Skin of body (tissue), 2 donors: ENCODE results near the gene MAP2K7. TPM values are rescaled to one million over a fixed set of nuclear protein-coding genes. Genes with fewer than 3 reads are reported as not detected.
"Not testable (repeated sequence)": the region's sequence is repeated elsewhere in the genome, so short reads cannot be mapped to it uniquely, and the experiment has no call there.

ENCODE experiments used
- DNase-seq: peaks from one replicate; lab custom pipeline; 2025; lab: John Stamatoyannopoulos, UW
- total RNA-seq: library from RNA; depleted of rRNA; stranded (reverse); fragments of >200 nt; gene quantifications from one replicate; pipeline ENCODE4 v1.2.3, GENCODE V29; 2014

MAP2K7 gene
- total RNA-seq, 1 donor from 2014 or later = 9.7 TPM

- no peak for DNase-seq
Observed at GRCh38 chr19:7928741-7929701, 25.3 kb downstream of the MAP2K7 start.

DNA sequence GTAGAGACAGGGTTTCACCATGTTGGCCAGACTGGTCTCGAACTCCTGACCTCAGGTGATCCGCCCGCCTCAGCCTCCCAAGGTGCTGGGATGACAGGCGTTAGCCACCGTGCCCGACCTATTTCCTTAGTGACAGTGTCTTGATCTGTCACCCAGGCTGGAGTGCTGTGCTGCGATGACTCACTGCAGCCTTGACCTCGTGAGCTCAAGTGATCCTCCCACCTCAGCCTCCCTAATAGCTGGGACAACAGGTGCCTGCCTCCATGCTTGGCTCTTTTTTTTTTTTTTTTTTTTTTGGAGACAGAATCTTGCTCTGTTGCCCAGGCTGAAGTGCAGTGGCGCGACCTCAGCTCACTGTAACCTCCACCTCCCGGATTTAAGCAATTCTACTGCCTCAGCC is 26.4 kb downstream of the MAP2K7 start:
- not testable (repeated sequence) for DNase-seq

- DNase-seq = no peak
Observed at GRCh38 chr19:7930765-7931164, 27.1 kb downstream of the MAP2K7 start.

DNA sequence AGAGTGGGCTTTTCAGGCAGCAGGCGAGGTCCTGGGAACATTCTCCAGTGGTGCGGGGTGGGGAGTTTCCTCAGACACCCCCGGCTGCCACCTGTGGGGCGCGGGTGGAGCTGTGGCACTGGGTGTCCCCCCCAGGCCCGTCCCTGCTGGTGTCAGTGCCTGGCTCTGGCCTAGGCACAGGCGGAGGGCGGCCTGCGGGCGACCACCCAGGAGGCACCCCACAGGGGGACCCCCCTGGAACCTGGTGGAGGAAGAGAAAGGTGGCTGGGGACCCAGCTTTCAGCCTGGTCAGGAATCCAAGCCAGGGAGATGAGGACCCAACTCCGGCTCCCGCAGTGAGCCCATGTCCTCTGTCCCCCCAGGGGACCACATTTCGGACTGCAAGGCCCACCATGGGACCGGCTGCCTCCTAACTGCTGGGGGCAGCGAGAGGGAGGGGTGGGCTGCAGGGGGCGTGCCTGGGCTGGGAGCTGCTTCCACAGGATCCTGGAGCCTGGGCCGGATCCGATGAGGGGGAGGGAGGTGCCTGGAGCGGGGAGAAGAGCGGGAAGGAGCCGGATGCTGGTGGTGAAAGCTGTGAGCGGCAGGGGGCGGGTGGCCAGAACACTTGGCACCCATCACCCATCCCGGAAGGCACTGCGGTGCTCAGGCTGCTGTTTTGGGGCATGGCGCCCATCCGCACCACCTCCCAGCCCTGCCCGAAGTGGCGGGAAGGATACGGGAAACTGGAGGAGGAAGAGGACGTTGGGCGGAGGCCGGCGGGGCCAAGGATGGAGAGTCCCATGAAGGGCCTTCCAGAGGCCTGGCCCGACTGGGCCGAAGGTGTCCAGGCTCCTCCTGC is 27.8 kb downstream of the MAP2K7 start:
- no peak for DNase-seq

DNA sequence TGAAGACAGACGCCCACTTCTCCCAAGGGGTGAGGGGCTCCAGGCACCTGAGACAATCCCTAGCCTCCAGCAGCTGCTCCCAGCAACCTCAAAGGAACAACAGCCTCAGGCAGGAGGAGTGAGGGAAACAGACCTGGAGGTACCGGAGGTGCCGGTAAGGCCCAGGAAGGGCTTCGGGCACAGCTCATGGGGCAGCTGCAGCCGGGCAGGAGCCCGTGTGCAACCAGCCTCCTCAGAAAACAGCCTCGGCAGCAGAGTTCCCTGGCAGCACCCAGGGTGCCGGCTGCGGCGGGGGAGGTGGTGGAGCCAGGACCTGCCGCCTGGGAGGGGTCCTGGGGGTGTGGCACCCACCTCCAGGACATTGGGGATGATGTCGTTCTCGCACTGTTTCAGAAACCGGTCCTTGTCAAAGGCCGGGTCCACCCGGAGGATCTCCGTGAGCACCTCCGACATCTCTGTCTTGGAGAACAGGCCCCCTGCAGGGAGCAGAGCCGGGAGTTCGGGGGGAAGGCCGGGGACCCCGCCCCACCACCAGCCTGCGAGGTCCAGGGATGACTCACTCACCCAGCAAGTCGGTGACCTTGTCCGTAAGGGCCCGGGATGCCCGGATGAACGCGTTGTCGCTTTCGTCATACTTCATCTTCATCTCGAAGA is 28.7 kb downstream of the MAP2K7 start:
- DNase-seq = no peak

DNA sequence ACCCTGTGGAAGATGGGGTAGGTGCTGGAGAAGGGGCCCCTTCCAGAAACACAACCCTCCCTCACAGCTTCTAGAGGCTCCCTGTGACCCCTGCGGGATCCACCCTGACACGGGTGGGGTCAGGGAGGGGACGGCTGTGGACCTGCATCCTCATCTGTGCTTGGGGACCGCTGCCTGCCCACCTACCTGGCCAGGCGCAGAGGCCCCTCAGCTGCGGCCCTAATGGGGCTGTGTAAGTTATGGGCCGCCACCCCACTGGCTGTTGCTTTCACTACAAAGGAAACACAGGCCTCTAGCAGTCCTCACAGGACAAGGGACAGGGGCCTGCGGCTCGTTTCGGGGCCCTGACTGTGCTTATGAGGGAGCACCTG is 29.2 kb downstream of the MAP2K7 start:
- no peak for DNase-seq

DNA sequence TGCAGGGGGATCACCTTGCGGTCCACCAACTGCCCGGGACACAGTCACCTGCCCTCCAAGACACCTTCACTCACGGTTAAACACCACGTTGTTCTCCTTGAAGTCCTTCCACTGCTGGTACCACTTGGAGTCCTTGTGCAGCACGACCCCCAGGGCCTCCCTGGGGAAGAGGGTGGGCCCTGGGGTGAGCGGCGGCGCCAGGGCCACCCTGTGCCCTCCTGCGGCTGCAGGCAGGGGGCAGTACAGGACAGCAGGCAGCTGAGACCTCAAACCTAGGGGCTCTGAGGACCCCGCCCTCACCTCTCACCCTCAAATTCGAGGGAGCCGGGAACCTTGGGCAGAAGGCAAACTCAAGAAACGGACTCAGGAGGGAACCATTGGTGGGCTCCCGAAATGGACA is 29.7 kb downstream of the MAP2K7 start:
- DNase-seq = no peak

DNA sequence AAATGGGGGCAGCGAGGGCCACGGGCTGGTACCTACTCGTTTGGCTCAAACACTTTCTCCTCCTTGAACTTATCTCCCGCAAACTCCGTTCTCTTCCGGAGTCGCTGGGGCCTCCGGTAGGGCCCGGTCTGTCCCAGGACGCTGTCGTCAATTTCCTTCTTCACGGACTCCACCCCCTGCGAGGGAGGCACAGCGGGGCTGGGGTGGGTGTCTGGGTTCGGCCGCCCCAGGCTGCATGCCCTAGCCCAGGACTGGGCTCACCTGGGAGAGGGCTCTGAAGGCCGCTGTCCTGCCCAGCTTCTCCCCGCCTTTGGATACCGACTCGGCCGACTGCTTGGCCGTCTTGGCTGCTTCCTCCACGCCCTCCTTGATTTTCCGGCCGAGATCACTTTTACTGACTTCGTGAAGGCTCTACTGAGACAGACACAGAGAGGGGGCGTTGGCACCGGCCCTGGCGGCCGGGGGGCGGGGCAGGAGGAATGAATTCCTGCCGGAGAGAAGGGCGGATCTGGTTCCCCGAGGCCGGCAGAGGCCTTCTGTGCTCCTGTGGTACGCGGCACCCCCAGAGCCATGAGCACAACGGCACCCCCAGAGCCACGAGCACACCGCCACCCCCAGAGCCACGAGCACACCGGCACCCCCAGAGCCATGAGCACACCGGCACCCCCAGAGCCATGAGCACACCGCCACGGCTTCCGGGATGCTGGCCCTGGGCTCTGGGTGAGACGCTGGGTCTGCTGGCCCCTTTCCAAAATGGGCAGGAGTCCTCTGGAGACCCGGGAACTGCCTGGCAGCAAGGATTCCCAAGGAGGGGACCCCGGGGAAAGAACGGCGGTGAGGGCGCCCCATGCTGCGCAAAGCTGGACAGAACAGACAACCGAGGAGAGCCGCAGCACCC is 30.4 kb downstream of the MAP2K7 start:
- DNase-seq = no peak

DNA sequence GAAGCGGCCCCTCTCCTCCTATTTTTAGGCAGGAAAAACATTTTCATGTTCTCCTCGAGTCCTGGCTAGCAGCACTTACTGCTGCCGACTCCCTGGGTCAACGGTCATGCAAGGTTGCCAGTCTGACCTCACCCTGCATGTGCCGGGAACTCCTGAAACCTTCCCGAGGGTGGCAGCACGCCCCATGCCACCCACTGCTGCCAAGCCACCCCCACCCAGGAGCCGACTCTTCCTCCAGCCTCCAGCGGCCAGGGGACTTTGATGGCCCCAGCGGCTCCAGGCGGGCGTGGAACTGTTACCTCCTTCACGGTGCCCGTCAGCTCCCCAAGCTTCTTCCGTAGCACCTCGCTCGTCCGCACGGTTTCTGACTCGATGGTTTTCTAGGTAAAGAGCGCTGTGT is 31.1 kb downstream of the MAP2K7 start:
- DNase-seq = no peak

DNA sequence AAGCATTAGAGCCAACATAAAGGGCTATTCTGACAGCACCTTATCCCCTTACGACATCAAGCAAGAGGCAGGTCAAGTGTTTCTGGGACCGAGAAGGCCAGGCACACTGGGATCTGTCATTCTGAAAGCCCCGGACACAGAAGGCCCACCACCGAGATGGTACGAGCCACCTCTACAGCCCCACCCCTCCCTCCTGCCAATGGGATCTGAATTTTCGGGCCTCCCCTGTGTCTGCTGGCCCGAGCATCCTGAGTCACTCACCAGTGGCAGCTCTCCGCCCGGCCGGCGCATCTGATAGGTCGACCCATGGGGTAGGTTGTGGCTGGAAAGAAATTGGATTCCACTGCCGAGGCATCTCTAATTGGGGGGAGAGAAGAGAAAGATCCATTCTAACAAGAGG is 37.2 kb downstream of the MAP2K7 start:
- no peak for DNase-seq

DNA sequence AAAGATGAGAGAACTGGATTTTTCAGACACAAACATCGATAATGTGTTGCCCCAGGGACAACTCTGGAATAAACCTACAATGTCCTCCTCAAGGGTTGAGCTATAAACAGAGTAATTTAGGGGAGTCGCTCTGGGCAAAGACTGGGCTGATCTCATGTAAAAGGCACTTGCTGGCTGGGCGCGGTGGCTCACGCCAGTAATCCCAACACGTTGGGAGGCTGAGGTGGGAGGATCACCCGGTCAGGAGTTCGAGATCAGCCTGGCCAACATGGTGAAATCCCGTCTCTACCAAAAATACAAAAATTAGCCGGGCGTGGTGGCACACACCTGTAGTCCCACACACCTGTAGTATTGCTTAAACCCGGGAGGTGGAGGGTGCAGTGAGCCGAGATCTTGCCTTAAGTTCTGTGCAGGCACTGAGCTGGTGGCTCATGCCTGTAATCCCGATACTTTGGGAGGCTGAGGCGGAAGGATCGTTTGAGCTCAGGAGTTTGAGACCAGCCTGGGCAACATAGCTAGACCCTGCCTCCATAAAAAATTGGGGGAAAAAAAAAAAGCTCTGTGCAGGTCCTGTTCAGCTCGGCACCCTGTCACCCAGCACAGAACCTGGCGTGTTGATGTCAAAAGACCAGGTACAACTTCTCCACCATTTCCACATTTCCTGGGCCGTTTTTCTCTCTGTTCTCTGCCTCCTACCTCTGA is 38.4 kb downstream of the MAP2K7 start:
- no peak for DNase-seq

- DNase-seq = no peak
Observed at GRCh38 chr19:7942981-7943443, 39.3 kb downstream of the MAP2K7 start.

DNA sequence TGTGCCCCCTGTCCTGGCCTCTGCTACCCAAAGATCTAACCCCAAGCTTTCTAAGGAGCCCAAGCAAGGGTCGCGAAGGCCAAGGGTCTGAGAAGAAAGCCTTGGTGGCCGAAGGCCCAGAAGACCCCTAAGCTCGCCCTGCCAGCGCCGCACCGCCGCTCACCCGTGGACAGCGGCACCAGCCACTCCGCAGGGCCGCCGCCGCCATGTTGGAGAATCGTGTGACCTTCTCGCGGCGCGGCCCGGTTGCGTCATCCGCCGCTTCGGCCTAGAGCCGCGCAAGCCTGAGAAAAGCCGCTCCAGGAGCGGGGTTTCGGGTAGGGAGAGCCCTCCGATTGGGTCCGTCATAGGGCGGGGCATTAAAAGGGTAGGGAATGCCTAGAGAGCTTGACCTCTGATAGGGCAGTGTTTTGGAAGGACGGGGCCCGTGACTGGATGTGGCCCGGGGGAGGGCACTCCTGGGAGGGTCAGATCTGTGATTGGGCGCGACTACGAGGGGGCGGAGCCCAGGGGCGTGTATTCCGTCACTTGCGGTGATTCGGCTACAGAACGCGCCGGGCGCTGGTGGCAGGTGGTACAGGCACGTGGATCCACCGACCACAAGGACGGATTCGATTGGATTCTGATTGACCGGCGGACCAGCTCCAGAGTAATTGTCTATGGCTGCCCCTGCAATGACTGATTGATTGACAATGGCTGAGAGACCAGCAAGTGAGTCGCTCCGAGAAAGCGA is 39.9 kb downstream of the MAP2K7 start, which contains the start of gene TIMM44:
TIMM44 (minus strand) TSS at position 223 of the 733 bp plus-strand sequence; CDS start at position 208, 15 bp downstream.
- peak; percentile 99 for DNase-seq

- DNase-seq = peak; percentile 87
Observed at GRCh38 chr19:7944177-7944761, 40.6 kb downstream of the MAP2K7 start.

DNA sequence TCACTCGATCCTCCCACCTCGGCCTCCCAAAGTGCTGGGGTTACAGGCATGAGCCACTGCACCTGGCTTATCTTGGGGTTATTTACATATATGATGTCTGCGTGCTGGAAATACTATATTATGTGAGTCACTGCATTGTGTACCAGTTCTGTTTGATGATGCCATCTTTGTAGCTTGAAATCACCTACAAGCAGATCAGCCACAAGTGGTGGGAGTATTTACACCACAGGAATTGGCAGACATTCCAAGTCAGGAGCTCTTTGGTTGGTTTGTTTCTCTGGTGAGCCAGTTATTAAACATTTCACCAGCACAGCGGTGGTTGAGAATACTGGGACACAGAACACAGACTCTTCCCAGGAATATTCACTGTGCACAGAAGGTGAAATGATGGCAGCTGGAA is 44.3 kb downstream of the MAP2K7 start:
- no peak for DNase-seq

DNA sequence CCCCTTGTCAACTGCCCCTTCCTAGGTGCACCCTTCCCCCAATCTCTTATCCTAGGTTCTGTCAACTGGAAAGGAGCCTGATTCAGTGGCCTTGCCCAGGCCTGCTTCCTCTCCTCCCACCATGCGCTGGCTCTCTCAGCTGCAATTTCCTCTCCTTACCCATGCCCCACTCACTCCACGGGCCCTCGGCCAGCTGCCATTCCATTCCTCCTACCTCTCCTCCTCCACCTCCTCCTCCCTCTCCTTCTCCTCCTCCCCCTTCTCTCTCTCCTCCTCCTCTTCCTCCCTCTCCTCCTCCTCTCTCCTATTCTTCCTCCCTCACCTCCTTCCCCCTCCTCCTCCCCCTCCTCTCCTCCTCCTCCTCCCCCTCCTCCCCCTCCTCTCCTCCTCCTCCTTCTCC is 49.4 kb downstream of the MAP2K7 start:
- no peak for DNase-seq

GRCh38 chr19:7953576-7953975 is 49.9 kb downstream of the MAP2K7 start:
- DNase-seq = no peak

DNA sequence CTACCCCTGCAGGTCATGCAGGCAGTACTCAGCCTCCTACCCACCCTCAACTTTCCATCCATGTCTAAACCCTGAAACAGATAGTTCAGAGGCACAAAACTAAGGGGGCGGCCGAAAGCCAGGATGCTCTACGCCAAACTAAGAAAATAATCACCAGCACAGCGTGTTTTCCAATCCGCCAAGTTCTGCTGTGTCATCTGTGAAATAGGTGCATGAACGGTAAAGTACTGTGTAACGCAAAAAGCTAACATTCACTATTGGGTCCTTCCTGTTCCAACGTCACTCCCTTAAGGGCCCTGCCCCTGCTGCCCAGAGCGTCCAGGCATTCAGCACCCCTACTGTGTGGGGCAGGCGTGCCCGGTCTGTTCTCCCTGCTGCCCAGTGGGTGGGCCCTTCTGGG is 52.0 kb downstream of the MAP2K7 start:
- no peak for DNase-seq

GRCh38 chr19:7959211-7959610 is 55.5 kb downstream of the MAP2K7 start:
- no peak for DNase-seq
